SKM-1 treated with dmso at 0.1 percent for 144 hours (cell line): ENCODE measurements around the gene FRY.

Source experiments
- DNase-seq: peaks from one replicate; lab custom pipeline; 2025; ENCODE audit not compliant: unreplicated experiment; lab: John Stamatoyannopoulos, UW

FRY gene

GRCh38 chr13:32297206-32297605 is 265.6 kb downstream of the FRY start:
- DNase-seq = no peak

- DNase-seq = no peak
These were observed 267.1 kb downstream of the FRY start for GRCh38 chr13:32298695-32299094.

- DNase-seq = no peak
These were observed 268.3 kb downstream of the FRY start for GRCh38 chr13:32299893-32300292.

GRCh38 chr13:32300406-32300805 is 268.8 kb downstream of the FRY start:
- no peak for DNase-seq

- no peak for DNase-seq
These were observed 269.3 kb downstream of the FRY start for GRCh38 chr13:32300920-32301319.

GRCh38 chr13:32302461-32302860 is 270.9 kb downstream of the FRY start:
- DNase-seq = no peak

- DNase-seq = no peak
These were observed 274.1 kb downstream of the FRY start for GRCh38 chr13:32305646-32306045.

- peak; percentile 85 for DNase-seq
These were observed 277.9 kb downstream of the FRY start for GRCh38 chr13:32309312-32310133.

- DNase-seq = peak; percentile 85
These were observed 278.6 kb downstream of the FRY start for GRCh38 chr13:32310134-32310706.

- no peak for DNase-seq
These were observed 279.8 kb downstream of the FRY start for GRCh38 chr13:32311188-32311897.

- DNase-seq = peak; percentile 89
These were observed 283.0 kb downstream of the FRY start for GRCh38 chr13:32314271-32315237.

- DNase-seq = peak; percentile 78
These were observed 283.9 kb downstream of the FRY start, which contains the start of the genes BRCA2 and ZAR1L for GRCh38 chr13:32315238-32316027. Gene BRCA2 (plus strand): TSS chr13:32315508. CDS start chr13:32316461, 953 bp downstream. Gene ZAR1L (minus strand): TSS chr13:32315363. CDS start chr13:32311925, 3,438 bp downstream.

GRCh38 chr13:32316028-32316339 is 284.4 kb downstream of the FRY start:
- no peak for DNase-seq

GRCh38 chr13:32316501-32316900 is 284.9 kb downstream of the FRY start:
- peak; percentile 25 for DNase-seq

- DNase-seq = no peak
These were observed 286.3 kb downstream of the FRY start for GRCh38 chr13:32317716-32318465.

- DNase-seq = no peak
These were observed 289.0 kb downstream of the FRY start for GRCh38 chr13:32320528-32320927.

GRCh38 chr13:32323912-32324311 is 292.3 kb downstream of the FRY start:
- no peak for DNase-seq

- DNase-seq = no peak
These were observed 298.9 kb downstream of the FRY start for GRCh38 chr13:32330441-32330840.

GRCh38 chr13:32334671-32335070 is 303.1 kb downstream of the FRY start:
- no peak for DNase-seq
